ENCODE data around the gene PYGO2.

DNA sequence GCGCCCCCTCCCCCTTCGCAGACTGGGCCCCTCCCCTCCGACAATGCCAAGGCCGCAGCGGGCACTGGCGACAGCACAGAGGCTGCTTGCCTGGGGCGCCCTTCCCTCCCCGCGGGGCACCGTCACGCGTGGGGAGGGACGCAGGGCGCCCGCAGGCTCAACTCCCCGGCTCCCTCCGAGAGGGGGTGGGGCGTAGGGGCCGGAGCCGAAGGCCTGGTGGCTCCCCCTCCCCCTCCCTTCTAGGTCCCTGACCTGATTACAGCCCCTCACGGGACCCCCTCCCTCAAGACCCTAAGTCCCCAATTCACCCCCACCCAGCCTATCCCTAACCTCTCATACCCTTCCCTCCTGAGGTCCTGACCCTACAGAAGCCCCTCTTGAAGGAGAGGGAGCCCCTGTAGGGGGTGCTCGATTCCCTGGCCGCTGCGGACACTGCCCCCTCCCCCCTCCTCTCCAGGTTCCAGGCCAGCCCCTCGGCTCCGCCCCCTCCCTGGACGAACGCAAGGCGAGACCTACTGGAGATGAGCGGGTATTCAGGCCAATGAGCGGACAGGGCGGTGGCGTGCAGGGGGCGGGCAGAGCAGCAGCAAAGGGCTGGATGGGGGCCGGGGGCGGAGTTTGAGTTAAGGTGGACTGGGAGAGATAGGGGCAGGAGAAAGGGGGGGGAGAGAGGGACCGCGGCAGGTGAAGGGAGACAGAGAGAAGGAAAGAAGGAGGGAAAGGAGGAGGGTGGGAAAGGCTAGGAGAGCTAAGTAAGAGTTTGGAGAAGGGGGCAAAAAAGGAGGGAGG lies 40.3 kb upstream of the PYGO2 start:
- TF ChIP-seq, protein P1, sequence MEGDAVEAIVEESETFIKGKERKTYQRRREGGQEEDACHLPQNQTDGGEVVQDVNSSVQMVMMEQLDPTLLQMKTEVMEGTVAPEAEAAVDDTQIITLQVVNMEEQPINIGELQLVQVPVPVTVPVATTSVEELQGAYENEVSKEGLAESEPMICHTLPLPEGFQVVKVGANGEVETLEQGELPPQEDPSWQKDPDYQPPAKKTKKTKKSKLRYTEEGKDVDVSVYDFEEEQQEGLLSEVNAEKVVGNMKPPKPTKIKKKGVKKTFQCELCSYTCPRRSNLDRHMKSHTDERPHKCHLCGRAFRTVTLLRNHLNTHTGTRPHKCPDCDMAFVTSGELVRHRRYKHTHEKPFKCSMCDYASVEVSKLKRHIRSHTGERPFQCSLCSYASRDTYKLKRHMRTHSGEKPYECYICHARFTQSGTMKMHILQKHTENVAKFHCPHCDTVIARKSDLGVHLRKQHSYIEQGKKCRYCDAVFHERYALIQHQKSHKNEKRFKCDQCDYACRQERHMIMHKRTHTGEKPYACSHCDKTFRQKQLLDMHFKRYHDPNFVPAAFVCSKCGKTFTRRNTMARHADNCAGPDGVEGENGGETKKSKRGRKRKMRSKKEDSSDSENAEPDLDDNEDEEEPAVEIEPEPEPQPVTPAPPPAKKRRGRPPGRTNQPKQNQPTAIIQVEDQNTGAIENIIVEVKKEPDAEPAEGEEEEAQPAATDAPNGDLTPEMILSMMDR (conservative IDR thresholded peaks at IDR 0.05): no peak; the same call in 1 of the 2 replicates
- TF ChIP-seq ZFX (IDR thresholded peaks at IDR 0.05): no peak
